ENCODE results near the gene AHSA1.

- TF ChIP-seq CTCF (IDR thresholded peaks at IDR 0.05), result no peak
- TF ChIP-seq POLR2AphosphoS5 (IDR thresholded peaks at IDR 0.05; ENCODE audit: insufficient read depth in 1 of 2, low read depth in 1 of 2), result no peak
- no peak for TF ChIP-seq POLR2A (IDR thresholded peaks at IDR 0.05)
These were observed 1.8 kb upstream of the AHSA1 start for GRCh38 chr14:77455966-77456640.

Measured in vagina (tissue), 2 donors.